WTC11 (cell line): ENCODE results near the gene FAM234A.

Experiments used
- ATF2 ChIP-seq: sonication (generic); formaldehyde crosslinking; IDR thresholded peaks from 2 replicates; pipeline ENCODE4 v1.8.1; 2022; ENCODE audit warnings: low read depth, missing genetic modification reagents, borderline replicate concordance
- CREB1 ChIP-seq: sonication (generic); formaldehyde crosslinking; IDR thresholded peaks from 2 replicates; pipeline ENCODE4 v1.8.0; 2023; ENCODE audit warnings: mild to moderate bottlenecking, missing genetic modification reagents
- CREM ChIP-seq: sonication (generic); formaldehyde crosslinking; IDR thresholded peaks from 2 replicates; pipeline ENCODE4 v1.8.1; 2022; ENCODE audit warnings: mild to moderate bottlenecking, missing genetic modification reagents, moderate library complexity
- CTCF ChIP-seq: fragments of 200-600 bp; IDR thresholded peaks from 2 replicates; pipeline ENCODE4 v1.8.0; 2022; ENCODE audit warnings: antibody characterized with exemption
- FOXJ3 ChIP-seq: sonication (generic); formaldehyde crosslinking; IDR thresholded peaks from 2 replicates; pipeline ENCODE4 v1.9.0; 2021; ENCODE audit warnings: missing genetic modification reagents, mild to moderate bottlenecking, borderline replicate concordance
- JUN ChIP-seq: sonication (generic); formaldehyde crosslinking; IDR thresholded peaks from 2 replicates; pipeline ENCODE4 v1.8.0; 2023; ENCODE audit warnings: mild to moderate bottlenecking, missing genetic modification reagents
- NR2C2 ChIP-seq: sonication (generic); formaldehyde crosslinking; IDR thresholded peaks from 2 replicates; pipeline ENCODE4 v1.8.0; 2022; ENCODE audit warnings: mild to moderate bottlenecking, missing genetic modification reagents
- TCF7 ChIP-seq: sonication (generic); formaldehyde crosslinking; IDR thresholded peaks from 2 replicates; pipeline ENCODE4 v1.8.0; 2022; ENCODE audit warnings: mild to moderate bottlenecking, low read depth, missing genetic modification reagents, moderate library complexity
- USF1 ChIP-seq: sonication (generic); formaldehyde crosslinking; IDR thresholded peaks from 2 replicates; pipeline ENCODE4 v1.8.0; 2022; ENCODE audit warnings: mild to moderate bottlenecking, missing genetic modification reagents
- TF ChIP-seq, protein P1 (sequence below): sonication (generic); formaldehyde crosslinking; IDR thresholded peaks from 2 replicates; pipeline ENCODE4 v1.8.0; 2022; ENCODE audit warnings: mild to moderate bottlenecking, missing genetic modification reagents
- TF ChIP-seq, protein P2 (sequence below): sonication (generic); formaldehyde crosslinking; IDR thresholded peaks from 2 replicates; pipeline ENCODE4 v1.8.1; 2022; ENCODE audit warnings: mild to moderate bottlenecking, moderate library complexity, missing genetic modification reagents
- TF ChIP-seq, protein P3 (sequence below): sonication (generic); formaldehyde crosslinking; IDR thresholded peaks from 2 replicates; pipeline ENCODE4 v1.8.1; 2023; ENCODE audit warnings: mild to moderate bottlenecking, missing genetic modification reagents, moderate library complexity

- TF ChIP-seq NR2C2 (CRISPR knock-in tag) (no peak), CTCF (no peak), TCF7 (CRISPR knock-in tag) (no peak), ATF2 (no peak), JUN (CRISPR knock-in tag) (no peak), USF1 (CRISPR knock-in tag) (no peak), CREM (CRISPR knock-in tag) (no peak), CREB1 (CRISPR knock-in tag) (no peak), FOXJ3 (CRISPR knock-in tag) (no peak)
- TF ChIP-seq, protein P1, sequence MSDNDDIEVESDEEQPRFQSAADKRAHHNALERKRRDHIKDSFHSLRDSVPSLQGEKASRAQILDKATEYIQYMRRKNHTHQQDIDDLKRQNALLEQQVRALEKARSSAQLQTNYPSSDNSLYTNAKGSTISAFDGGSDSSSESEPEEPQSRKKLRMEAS (CRISPR knock-in tag) = no peak
- TF ChIP-seq, protein P2, sequence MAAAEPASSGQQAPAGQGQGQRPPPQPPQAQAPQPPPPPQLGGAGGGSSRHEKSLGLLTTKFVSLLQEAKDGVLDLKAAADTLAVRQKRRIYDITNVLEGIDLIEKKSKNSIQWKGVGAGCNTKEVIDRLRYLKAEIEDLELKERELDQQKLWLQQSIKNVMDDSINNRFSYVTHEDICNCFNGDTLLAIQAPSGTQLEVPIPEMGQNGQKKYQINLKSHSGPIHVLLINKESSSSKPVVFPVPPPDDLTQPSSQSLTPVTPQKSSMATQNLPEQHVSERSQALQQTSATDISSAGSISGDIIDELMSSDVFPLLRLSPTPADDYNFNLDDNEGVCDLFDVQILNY (CRISPR knock-in tag) = no peak
- TF ChIP-seq, protein P3, sequence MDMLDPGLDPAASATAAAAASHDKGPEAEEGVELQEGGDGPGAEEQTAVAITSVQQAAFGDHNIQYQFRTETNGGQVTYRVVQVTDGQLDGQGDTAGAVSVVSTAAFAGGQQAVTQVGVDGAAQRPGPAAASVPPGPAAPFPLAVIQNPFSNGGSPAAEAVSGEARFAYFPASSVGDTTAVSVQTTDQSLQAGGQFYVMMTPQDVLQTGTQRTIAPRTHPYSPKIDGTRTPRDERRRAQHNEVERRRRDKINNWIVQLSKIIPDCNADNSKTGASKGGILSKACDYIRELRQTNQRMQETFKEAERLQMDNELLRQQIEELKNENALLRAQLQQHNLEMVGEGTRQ (CRISPR knock-in tag) = no peak
These were observed 67.3 kb downstream of the FAM234A start for GRCh38 chr16:301950-302349.
